Right renal pelvis (tissue), 4 donors: ENCODE measurements around the gene PPFIA1. TPM values are rescaled to one million over a fixed set of nuclear protein-coding genes. Genes with fewer than 3 reads are reported as not detected.

Experiments used
- DNase-seq, 4 donors: peaks; one replicate each; pipeline ENCODE4 v3.0.0-alpha.2; 2013; ENCODE audit warnings: low read depth in 4 of 4, low spot score in 3 of 4, missing footprints in 1 of 4
- polyA plus RNA-seq, 4 donors: library from polyadenylated mRNA; unstranded; fragments of 120-200 nt; gene quantifications; one replicate each; pipeline ENCODE4 v1.2.1, GENCODE V29; 2013; ENCODE audit not compliant: insufficient read length in 4 of 4

PPFIA1 gene
- polyA plus RNA-seq, 4 donors, result 44.3 to 52.5 (median 49.2) TPM

DNA sequence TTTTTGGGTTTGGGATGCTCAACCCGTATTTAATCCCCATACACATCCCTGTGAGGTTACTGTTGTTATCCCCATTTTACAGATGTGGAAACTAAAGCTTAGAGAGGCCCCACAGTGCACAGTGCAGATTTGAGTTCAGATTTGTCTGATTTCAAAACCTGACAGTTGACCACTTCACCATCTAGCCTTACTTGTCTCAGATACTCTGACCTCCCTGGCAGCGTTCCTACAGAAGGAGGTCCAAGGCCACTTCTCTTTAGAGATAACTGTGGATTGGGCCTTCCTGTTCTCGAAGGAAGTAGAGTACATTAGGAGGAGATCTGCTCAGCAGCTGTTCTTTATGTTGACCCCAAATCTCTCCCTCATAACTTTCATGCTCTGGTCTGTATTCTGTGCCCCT is 81.2 kb downstream of the PPFIA1 start:
- no peak for DNase-seq

DNA sequence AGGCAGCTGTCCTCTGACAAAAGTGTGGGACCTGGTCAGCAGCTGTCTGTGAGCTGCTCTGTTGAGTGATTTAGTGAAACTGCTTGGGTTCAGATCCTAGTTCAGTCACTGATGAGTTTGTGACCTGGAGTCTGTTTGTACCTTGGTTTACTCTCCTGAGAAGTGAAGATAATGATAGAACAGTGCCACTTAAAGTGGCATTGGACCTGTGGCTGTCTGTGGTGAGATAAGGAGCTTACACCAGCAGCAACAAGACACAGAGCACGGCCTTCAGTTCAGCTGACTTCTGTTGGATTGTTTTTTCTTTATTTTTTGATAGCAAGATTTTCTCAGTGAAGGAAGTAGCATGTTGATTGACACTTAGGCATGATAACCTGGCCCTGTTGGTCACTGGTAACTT is 81.6 kb downstream of the PPFIA1 start:
- no peak for DNase-seq

DNA sequence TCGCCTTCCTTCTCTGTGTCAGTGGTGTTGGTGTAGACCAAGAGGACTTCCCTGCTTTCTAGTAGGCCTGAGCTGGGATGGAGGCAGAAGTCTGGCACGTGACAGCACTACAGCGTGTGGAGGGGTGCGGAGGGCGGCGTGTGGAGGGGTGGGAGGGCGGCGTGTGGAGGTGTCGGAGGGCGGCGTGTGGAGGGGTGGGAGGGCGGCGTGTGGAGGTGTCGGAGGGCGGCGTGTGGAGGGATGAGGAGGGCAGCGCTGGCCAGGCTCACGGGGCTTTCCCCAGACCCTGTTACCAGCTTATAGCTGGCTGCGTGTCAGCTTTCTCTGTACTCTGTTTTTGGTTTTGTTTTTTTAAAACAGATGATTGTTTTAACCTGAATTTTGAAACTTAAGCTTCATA is 82.1 kb downstream of the PPFIA1 start:
- no peak for DNase-seq

GRCh38 chr11:70353329-70353728 is 82.8 kb downstream of the PPFIA1 start:
- DNase-seq, result no peak

DNA sequence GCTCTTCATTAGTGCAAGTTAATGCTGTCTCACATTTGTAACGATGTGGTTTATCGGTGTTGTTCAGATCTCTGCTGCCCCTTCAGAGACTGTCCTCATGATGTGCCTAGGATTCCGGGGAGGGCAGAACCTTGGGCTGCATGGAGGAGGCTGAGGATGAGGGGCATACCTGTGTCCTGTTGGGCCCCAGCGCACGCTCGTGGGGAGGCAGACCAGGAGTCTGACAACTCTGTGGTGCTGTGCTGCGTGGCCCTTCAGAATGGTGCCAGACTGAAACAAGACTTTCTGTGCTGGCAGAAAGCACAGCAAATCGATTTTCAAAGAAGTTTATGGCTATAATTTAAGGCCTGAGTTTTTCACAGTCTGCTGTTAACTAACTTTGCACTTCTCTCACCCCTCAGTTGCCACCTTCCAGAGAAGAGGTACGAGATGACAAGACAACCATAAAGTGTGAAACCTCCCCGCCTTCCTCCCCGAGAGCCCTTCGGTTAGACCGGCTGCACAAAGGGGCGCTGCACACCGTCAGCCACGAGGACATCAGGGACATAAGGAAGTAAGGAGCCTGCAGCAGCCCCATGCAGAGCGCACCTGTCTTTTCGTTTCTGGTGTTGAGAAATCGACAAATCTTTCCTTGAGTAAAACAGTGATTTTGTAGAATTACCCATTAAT is 83.5 kb downstream of the PPFIA1 start:
- no peak for DNase-seq

DNA sequence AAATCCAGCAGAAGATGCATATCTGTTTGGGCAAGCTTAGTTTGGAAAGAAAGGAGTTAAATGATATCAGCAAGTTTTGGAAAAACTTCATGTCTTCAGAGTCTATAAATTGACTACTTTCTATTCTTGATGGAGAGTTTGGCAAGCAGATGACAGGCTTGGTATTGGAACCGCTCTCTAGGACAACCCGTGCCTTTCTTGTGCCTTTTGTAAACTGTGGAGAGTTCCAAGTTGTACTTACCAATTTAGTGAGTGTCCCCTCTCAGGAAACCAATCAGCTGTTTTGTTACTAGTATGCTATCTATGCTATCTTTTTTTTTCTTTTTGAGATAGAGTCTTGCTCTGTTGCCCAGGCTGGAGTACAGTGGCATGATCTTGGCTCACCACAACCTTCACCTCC is 84.1 kb downstream of the PPFIA1 start:
- no peak for DNase-seq

- DNase-seq, result no peak
Measured at GRCh38 chr11:70358753-70359152, 88.3 kb downstream of the PPFIA1 start.

DNA sequence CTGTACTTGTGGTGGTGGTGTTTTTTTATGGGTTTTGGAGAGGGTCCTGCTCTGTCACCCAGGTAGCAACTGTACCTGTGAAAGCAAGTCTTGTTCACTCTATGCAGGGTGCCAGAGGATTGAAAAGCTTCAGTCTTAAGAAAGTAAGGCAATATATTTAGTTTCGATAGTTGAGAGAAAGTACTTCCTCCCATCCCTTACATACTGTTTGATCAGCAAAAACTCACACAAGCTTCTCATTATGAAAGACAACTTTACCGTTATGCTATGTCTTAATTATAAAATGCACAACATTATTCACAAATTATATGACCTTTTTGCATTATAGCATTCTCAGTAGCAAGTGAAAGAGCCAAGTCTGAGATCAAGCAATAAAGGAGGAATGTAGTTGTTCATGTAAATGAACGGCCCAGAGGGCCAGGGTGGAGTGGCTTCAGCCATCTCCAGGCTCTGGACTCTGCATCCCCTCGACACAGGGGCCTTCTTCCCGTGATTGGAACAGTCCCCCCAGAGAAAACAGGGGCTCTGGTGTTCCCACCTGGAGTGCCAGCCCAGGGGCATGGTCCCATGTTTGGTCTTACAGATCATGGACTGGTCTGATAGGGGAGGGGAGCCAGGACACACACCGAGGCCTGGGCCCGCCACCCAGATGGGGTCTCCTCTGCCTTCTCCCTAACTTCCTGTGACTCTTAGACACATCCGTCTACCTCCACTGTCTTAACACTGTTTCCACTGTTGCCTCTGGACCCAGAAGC is 89.1 kb downstream of the PPFIA1 start:
- DNase-seq, result no peak

- no peak for DNase-seq
Measured at GRCh38 chr11:70360211-70360610, 89.7 kb downstream of the PPFIA1 start.

- no peak for DNase-seq
Measured at GRCh38 chr11:70364178-70364577, 93.7 kb downstream of the PPFIA1 start.

- DNase-seq, result no peak
Measured at GRCh38 chr11:70364745-70365543, 94.5 kb downstream of the PPFIA1 start.

GRCh38 chr11:70365544-70365927 is 95.0 kb downstream of the PPFIA1 start:
- DNase-seq, result no peak

DNA sequence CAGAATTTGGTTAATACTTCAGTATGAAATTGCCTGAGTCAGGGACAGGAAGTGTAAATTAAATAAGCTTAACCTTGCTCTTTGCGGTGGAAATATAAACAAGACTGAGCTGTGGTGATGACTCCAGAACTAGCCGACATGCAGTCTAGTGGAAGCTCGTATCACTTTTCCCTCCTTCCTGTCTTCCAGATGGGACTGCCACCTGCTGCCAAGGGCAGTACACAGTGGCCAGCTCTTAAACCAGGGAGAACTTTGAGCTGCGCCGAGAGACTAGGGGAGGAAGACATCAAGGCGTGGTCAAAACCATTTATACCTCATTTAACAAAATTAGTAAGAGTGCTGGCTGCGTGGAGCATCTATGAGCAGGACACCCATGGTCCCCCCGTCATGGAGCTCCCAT is 96.6 kb downstream of the PPFIA1 start:
- no peak for DNase-seq

DNA sequence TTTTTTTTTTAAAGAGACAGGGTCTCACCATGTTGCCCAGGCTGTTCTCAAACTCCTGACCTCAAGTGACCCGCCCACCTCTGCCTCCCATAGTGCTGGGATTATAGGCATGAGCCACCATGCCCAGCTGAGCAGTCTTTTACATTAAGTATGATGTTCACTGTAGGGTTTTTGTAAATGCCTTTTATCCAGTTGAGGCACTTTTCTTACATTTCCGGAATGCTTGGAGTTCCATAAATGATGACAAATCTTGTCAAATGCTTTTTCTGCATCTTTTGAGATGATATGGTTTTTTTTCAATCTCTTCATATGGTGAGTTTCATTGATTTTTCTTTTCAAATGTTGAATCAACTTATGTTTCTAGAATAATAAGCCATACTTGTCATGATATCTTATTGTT is 98.5 kb downstream of the PPFIA1 start:
- DNase-seq, result no peak

- DNase-seq, result no peak
Measured at GRCh38 chr11:70371241-70371640, 100.8 kb downstream of the PPFIA1 start.

DNA sequence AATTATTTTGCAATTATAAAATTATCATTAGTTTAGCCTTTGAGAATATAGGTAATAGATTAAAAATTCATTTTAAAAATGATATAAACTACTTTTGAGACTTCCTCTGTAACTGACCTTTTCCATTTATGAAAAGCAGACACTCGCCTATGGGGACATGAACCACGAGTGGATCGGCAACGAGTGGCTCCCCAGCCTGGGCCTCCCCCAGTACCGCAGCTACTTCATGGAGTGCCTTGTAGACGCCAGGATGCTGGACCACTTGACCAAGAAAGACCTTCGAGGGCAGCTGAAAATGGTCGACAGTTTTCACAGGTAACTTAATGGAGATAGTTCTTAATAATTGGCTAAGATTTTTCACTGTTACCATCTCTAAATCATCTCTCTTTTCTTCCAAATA is 101.6 kb downstream of the PPFIA1 start:
- no peak for DNase-seq

DNA sequence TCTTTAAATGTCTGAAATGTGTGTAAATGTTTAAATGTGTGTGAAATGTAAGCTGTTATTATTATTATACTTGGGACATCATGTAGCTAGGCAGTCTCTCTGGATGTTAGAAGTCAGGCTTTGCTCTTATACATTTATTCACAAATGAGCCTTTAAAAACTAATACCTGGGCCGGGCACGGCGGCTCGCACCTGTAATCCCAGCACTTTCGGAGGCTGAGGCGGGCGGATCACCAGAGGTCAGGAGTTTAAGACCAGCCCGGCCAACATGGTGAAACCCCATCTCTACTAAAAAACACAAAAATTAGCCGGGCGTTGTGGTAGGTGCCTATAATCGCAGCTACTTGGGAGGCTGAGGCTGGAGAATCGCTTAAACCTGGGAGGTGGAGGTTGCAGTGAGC is 106.1 kb downstream of the PPFIA1 start:
- DNase-seq, result no peak

- no peak for DNase-seq
Measured at GRCh38 chr11:70377645-70378044, 107.2 kb downstream of the PPFIA1 start.

- DNase-seq, result no peak
Measured at GRCh38 chr11:70378506-70379134, 108.1 kb downstream of the PPFIA1 start.

GRCh38 chr11:70381350-70381749 is 110.9 kb downstream of the PPFIA1 start:
- DNase-seq, result no peak
